Spleen (tissue), 11 donors: Measurements from ENCODE around the gene CYB561. TPM values are rescaled to one million over a fixed set of nuclear protein-coding genes. Genes with fewer than 3 reads are reported as not detected.

ENCODE experiments used
- DNase-seq: peaks from one replicate; pipeline ENCODE4 v3.0.0-alpha.2; 2020
- H3K27ac ChIP-seq, 8 donors: fragments of 200-600 bp; sonication (generic) in 7 of 8; 1 replicate in 4 of 8; 2 replicates in 4 of 8; pipeline versions ENCODE4 v1.5.0 to v1.8.0; 2016 to 2021; ENCODE audit warnings: inconsistent platforms in 4 of 8, mild to moderate bottlenecking in 4 of 8, moderate library complexity in 1 of 8
- H3K27me3 ChIP-seq, 7 donors: fragments of 200-600 bp; sonication (generic) in 6 of 7; replicated peaks in 1 of 7; 1 replicate in 4 of 7; 2 replicates in 3 of 7; pipeline versions ENCODE4 v1.5.0 to v1.8.0; 2016 to 2021; ENCODE audit warnings: inconsistent platforms in 3 of 7, mild to moderate bottlenecking in 1 of 7
- H3K36me3 ChIP-seq, 6 donors: fragments of 200-600 bp; sonication (generic) in 5 of 6; 1 replicate in 4 of 6; 2 replicates in 2 of 6; pipeline versions ENCODE4 v1.5.0 to v1.8.0; 2016 to 2021; ENCODE audit warnings: inconsistent platforms in 2 of 6
- H3K4me1 ChIP-seq, 6 donors: fragments of 200-600 bp; sonication (generic) in 5 of 6; 1 replicate in 3 of 6; 2 replicates in 3 of 6; pipeline versions ENCODE4 v1.5.0 to v1.8.0; 2016 to 2021; ENCODE audit warnings: inconsistent platforms in 3 of 6
- H3K4me3 ChIP-seq, 8 donors: fragments of 200-600 bp; sonication (generic) in 7 of 8; 1 replicate in 4 of 8; 2 replicates in 4 of 8; pipeline versions ENCODE4 v1.5.0 to v1.8.0; 2016 to 2021; ENCODE audit warnings: inconsistent platforms in 4 of 8, mild to moderate bottlenecking in 4 of 8, moderate library complexity in 2 of 8
- H3K9me3 ChIP-seq, 8 donors: fragments of 200-600 bp; sonication (generic) in 7 of 8; 1 replicate in 4 of 8; 2 replicates in 4 of 8; pipeline versions ENCODE4 v1.5.0 to v1.8.0; 2016 to 2021; ENCODE audit warnings: inconsistent platforms in 4 of 8
- CTCF ChIP-seq, 11 experiments: fragments of 200-600 bp in 7 of 11; fragments of 450-650 bp in 4 of 11; sonication (generic) in 4 of 11; IDR thresholded peaks in 8 of 11; conservative IDR thresholded peaks in 3 of 11; 1 replicate in 7 of 11; 2 replicates in 4 of 11; pipeline versions ENCODE4 v1.4.0 to v1.8.0; 2016 to 2021; ENCODE audit warnings: antibody characterized with exemption in 11 of 11, inconsistent platforms in 4 of 11, mild to moderate bottlenecking in 1 of 11
- POLR2A ChIP-seq, 3 donors: fragments of 450-650 bp; IDR thresholded peaks; one replicate each; pipeline ENCODE4 v1.5.1; 2017; ENCODE audit warnings: antibody characterized with exemption in 3 of 3, mild to moderate bottlenecking in 1 of 3
- POLR2AphosphoS5 ChIP-seq, 3 donors: sonication (generic); formaldehyde crosslinking; IDR thresholded peaks; one replicate each; pipeline ENCODE4 v1.5.1; 2017; ENCODE audit warnings: antibody characterized with exemption in 3 of 3
- WGBS, 5 donors: extraction: QIAGEN DNeasy Blood & Tissue Kit in 3 of 5; methylation state at CpG; one replicate each; pipeline versions ENCODE4 v1.1.5 to v1.1.7; 2013 to 2018; 5-methylcytosine and 5-hydroxymethylcytosine counted together
- intact Hi-C: fragments of 100-400 bp; cut with DNase I; formaldehyde crosslinking; loops from one replicate; pipeline ENCODE4 v1.15.0; 2023; ENCODE audit warnings: low total_unique reads
- polyA plus RNA-seq, 3 donors: library from polyadenylated mRNA; stranded (reverse); fragments of 200-250 nt; gene quantifications; one replicate each; pipeline ENCODE4 v1.2.1, GENCODE V29; 2013
- total RNA-seq, 7 donors: library from RNA; depleted of rRNA in 3 of 7; stranded (reverse); fragments of >200 nt in 3 of 7; fragmentation: NEBNext Ultra II Directional in 4 of 7; extraction: Animal tissue kit (Norgen Biotek cat#: 25700) in 4 of 7; gene quantifications; one replicate each; pipeline versions ENCODE4 v1.1.0 to v1.2.1, GENCODE V29; 2016 to 2021
- donor health status: healthy with polysubstance abuse.
- donor health status: DM: no; HTN: no; CAD: no; lungs with moderate emphysema.
- donor health status: DM: no; HTN: no; CAD: no.
- donor health status: Bipolar disorder and iron deficiency.
- donor health status: healthy.
- donor health status: DM: no; HTN: no; CAD: no.
- donor health status: DM: yes; HTN: yes; CAD: no.

The CYB561 gene
- total and polyA plus RNA-seq, 10 donors = 2.6 to 36.4 (median 12.6) TPM

- intact Hi-C loops = no loop called here
- TF ChIP-seq POLR2A (IDR thresholded peaks at IDR 0.05) (no peak), POLR2AphosphoS5 (IDR thresholded peaks at IDR 0.05) (no peak), CTCF (IDR thresholded peaks at IDR 0.05 in 8 of 11, conservative IDR thresholded peaks at IDR 0.05 in 3 of 11) (no peak)
- H3K27me3 ChIP-seq = peaks cover 0 to 9% (median 0%) of the 10 kb centered on the region in 7 donors
- no peaks in the 10 kb centered on the region for H3K36me3 ChIP-seq
- H3K4me3 ChIP-seq = no peak overlapping the region
- no peaks in the 10 kb centered on the region for H3K4me1 ChIP-seq
- no peak overlapping the region for H3K27ac ChIP-seq
- WGBS, 5 donors = 82 to 93% (median 88%) methylated on average over 12 to 22 of the region's 22 CpGs
- no peaks in the 10 kb centered on the region for H3K9me3 ChIP-seq
- no peak for DNase-seq
Observed at GRCh38 chr17:63490858-63491400, 44.8 kb upstream of the CYB561 start.

GRCh38 chr17:63490329-63490728 lies 44.2 kb upstream of the CYB561 start:
- Histone ChIP-seq H3K27me3 (peaks cover 0 to 9% (median 0%) of the 10 kb centered on the region in 7 donors), H3K27ac (no peak overlapping the region), H3K9me3 (no peaks in the 10 kb centered on the region), H3K4me3 (no peak overlapping the region), H3K36me3 (no peaks in the 10 kb centered on the region), H3K4me1 (no peaks in the 10 kb centered on the region)
- DNase-seq = no peak
- WGBS, 5 donors = 65 to 83% (median 80%) methylated on average over 8 to 10 of the region's 10 CpGs
- TF ChIP-seq POLR2AphosphoS5 (IDR thresholded peaks at IDR 0.05) = no peak
- TF ChIP-seq POLR2A (IDR thresholded peaks at IDR 0.05) = no peak
- no peak for TF ChIP-seq CTCF (IDR thresholded peaks at IDR 0.05 in 8 of 11, conservative IDR thresholded peaks at IDR 0.05 in 3 of 11)
- intact Hi-C loops = no loop called here

- Histone ChIP-seq H3K4me1 (no peaks in the 10 kb centered on the region), H3K36me3 (no peaks in the 10 kb centered on the region), H3K27ac (no peak overlapping the region), H3K4me3 (no peak overlapping the region), H3K27me3 (peaks cover 0 to 14% (median 0%) of the 10 kb centered on the region in 7 donors), H3K9me3 (no peaks in the 10 kb centered on the region)
- intact Hi-C loops = no loop called here
- WGBS, 5 donors = 79 to 87% (median 86%) methylated on average over 6 of the region's 6 CpGs
- no peak for DNase-seq
- TF ChIP-seq POLR2AphosphoS5 (IDR thresholded peaks at IDR 0.05) (no peak), POLR2A (IDR thresholded peaks at IDR 0.05) (no peak), CTCF (IDR thresholded peaks at IDR 0.05 in 8 of 11, conservative IDR thresholded peaks at IDR 0.05 in 3 of 11) (no peak)
Observed at GRCh38 chr17:63489291-63489690, 43.2 kb upstream of the CYB561 start.

- Histone ChIP-seq H3K36me3 (no peaks in the 10 kb centered on the region), H3K4me3 (no peak overlapping the region), H3K27me3 (peaks cover 0 to 14% (median 0%) of the 10 kb centered on the region in 7 donors), H3K27ac (no peak overlapping the region), H3K9me3 (no peaks in the 10 kb centered on the region), H3K4me1 (no peaks in the 10 kb centered on the region)
- DNase-seq = no peak
- whole genome bisulfite sequencing, 5 donors = 91 to 100% (median 92%) methylated on average over 2 to 10 of the region's 10 CpGs
- intact Hi-C loops = no loop called here
- no peak for TF ChIP-seq POLR2A (IDR thresholded peaks at IDR 0.05)
- no peak for TF ChIP-seq POLR2AphosphoS5 (IDR thresholded peaks at IDR 0.05)
- TF ChIP-seq CTCF (IDR thresholded peaks at IDR 0.05 in 8 of 11, conservative IDR thresholded peaks at IDR 0.05 in 3 of 11) = no peak
Observed at GRCh38 chr17:63488851-63489250, 42.7 kb upstream of the CYB561 start.
